Trophoblast cell (in vitro differentiated cells and primary cell): Measurements from ENCODE around the gene MBD3.
A peak's percentile ranks its signal among the peaks of the same experiment; 100 is the strongest.

Experiments used
- DNase-seq, 2 donors: peaks; one replicate each; pipeline ENCODE4 v3.0.0-alpha.2; 2016
- H2AFZ ChIP-seq: 2 replicates; pipeline ENCODE4 v1.6.1; 2013; ENCODE audit warnings: low read length, moderate library complexity, mild to moderate bottlenecking; ENCODE audit not compliant: insufficient read depth, poor library complexity
- H2AK5ac ChIP-seq: 2 replicates; pipeline ENCODE4 v1.6.1; 2013; ENCODE audit warnings: mild to moderate bottlenecking, low read length
- H2BK120ac ChIP-seq: 2 replicates; pipeline ENCODE4 v1.6.1; 2013; ENCODE audit warnings: low read length, mild to moderate bottlenecking, moderate library complexity; ENCODE audit not compliant: insufficient read depth, poor library complexity
- H2BK12ac ChIP-seq: 2 replicates; pipeline ENCODE4 v1.6.1; 2013; ENCODE audit warnings: mild to moderate bottlenecking, low read length, moderate library complexity
- H2BK5ac ChIP-seq: 2 replicates; pipeline ENCODE4 v1.6.1; 2013; ENCODE audit warnings: low read length, low read depth, moderate library complexity, mild to moderate bottlenecking; ENCODE audit not compliant: poor library complexity
- H3K14ac ChIP-seq: 2 replicates; pipeline ENCODE4 v1.6.1; 2013; ENCODE audit warnings: mild to moderate bottlenecking, low read length
- H3K18ac ChIP-seq: 2 replicates; pipeline ENCODE4 v1.6.1; 2013; ENCODE audit warnings: mild to moderate bottlenecking, low read length
- H3K23ac ChIP-seq: 2 replicates; pipeline ENCODE4 v1.6.1; 2013; ENCODE audit warnings: low read length
- H3K27ac ChIP-seq: 2 replicates; pipeline ENCODE4 v1.5.1; 2013; ENCODE audit warnings: low read depth, mild to moderate bottlenecking, inconsistent platforms, low read length, moderate library complexity
- H3K27me3 ChIP-seq: 2 replicates; pipeline ENCODE4 v1.6.1; 2013; ENCODE audit warnings: inconsistent platforms, mild to moderate bottlenecking, low read length, moderate library complexity; ENCODE audit not compliant: insufficient read depth
- H3K36me3 ChIP-seq, 2 experiments: 1 replicate in 1 of 2; 2 replicates in 1 of 2; pipeline ENCODE4 v1.6.1; 2013; ENCODE audit warnings: low read length in 2 of 2, mild to moderate bottlenecking in 2 of 2, moderate library complexity in 1 of 2; ENCODE audit not compliant: insufficient read depth in 2 of 2, control insufficient read depth in 1 of 2
- H3K4ac ChIP-seq: 2 replicates; pipeline ENCODE4 v1.6.1; 2013; ENCODE audit warnings: low read depth, mild to moderate bottlenecking, low read length, moderate library complexity
- H3K4me1 ChIP-seq, 2 experiments: 1 replicate in 1 of 2; 2 replicates in 1 of 2; pipeline ENCODE4 v1.6.1; 2013; ENCODE audit warnings: low read length in 2 of 2, mild to moderate bottlenecking in 2 of 2, moderate library complexity in 1 of 2; ENCODE audit not compliant: insufficient read depth in 2 of 2, control insufficient read depth in 1 of 2
- H3K4me2 ChIP-seq: 2 replicates; pipeline ENCODE4 v1.6.1; 2013; ENCODE audit warnings: inconsistent platforms, mild to moderate bottlenecking, low read length, moderate library complexity
- H3K4me3 ChIP-seq: 2 replicates; pipeline ENCODE4 v1.5.1; 2013; ENCODE audit warnings: mild to moderate bottlenecking, low read depth, low read length, inconsistent platforms
- H3K79me1 ChIP-seq: one replicate; pipeline ENCODE4 v1.6.1; 2013; ENCODE audit warnings: low read length
- H3K79me2 ChIP-seq: 2 replicates; pipeline ENCODE4 v1.6.1; 2013; ENCODE audit warnings: low read length, mild to moderate bottlenecking; ENCODE audit not compliant: control insufficient read depth, insufficient read depth, poor library complexity
- H3K9ac ChIP-seq: 2 replicates; pipeline ENCODE4 v1.6.1; 2013; ENCODE audit warnings: mild to moderate bottlenecking, low read length
- H3K9me3 ChIP-seq: 2 replicates; pipeline ENCODE4 v1.6.1; 2013; ENCODE audit warnings: low read depth, mild to moderate bottlenecking, control low read depth, inconsistent platforms, low read length; ENCODE audit not compliant: insufficient read depth
- H4K12ac ChIP-seq: 2 replicates; pipeline ENCODE4 v1.6.1; 2013; ENCODE audit warnings: low read depth, mild to moderate bottlenecking, low read length, moderate library complexity
- H4K8ac ChIP-seq: 2 replicates; pipeline ENCODE4 v1.6.1; 2013; ENCODE audit warnings: low read depth, mild to moderate bottlenecking, low read length, moderate library complexity
- H4K91ac ChIP-seq: one replicate; pipeline ENCODE4 v1.6.1; 2013; ENCODE audit warnings: low read depth, mild to moderate bottlenecking, low read length, moderate library complexity
- WGBS: extraction: QIAGEN DNeasy Blood & Tissue Kit; methylation state at CpG from one replicate; pipeline ENCODE4 v1.1.7; 2013; ENCODE audit warnings: missing lambda C conversion rate; ENCODE audit not compliant: insufficient read length, insufficient coverage; ENCODE audit errors: extremely low coverage; 5-methylcytosine and 5-hydroxymethylcytosine counted together

The MBD3 gene

GRCh38 chr19:1601613-1602064 lies 9.0 kb upstream of the MBD3 start:
- Histone ChIP-seq H3K4me2 (no peak overlapping the region), H4K12ac (no peak overlapping the region), H3K9ac (no peak overlapping the region), H2BK120ac (no peak overlapping the region), H3K79me1 (peaks cover 13% of the 10 kb centered on the region), H3K4ac (no peak overlapping the region), H4K91ac (no peak overlapping the region), H4K8ac (no peak overlapping the region), H3K4me3 (no peak overlapping the region), H3K27me3 (no peaks in the 10 kb centered on the region), H2AFZ (no peak overlapping the region), H3K27ac (no peak overlapping the region), H3K9me3 (no peaks in the 10 kb centered on the region), H3K36me3 (peaks cover 34 to 36% of the 10 kb centered on the region in 2 experiments), H3K14ac (no peak overlapping the region), H2BK12ac (no peak overlapping the region), H3K4me1 (peaks cover 8 to 9% of the 10 kb centered on the region in 2 experiments), H2AK5ac (no peak overlapping the region), H3K23ac (no peak overlapping the region), H2BK5ac (no peak overlapping the region), H3K18ac (no peak overlapping the region), H3K79me2 (peaks cover 13% of the 10 kb centered on the region)
- DNase-seq, result peak in 1 of 2 donors; percentile 65
- WGBS, result no CpG with 5 or more reads among the region's 14 CpGs

GRCh38 chr19:1599460-1599846 lies 6.8 kb upstream of the MBD3 start:
- no peak overlapping the region for H3K4me2 ChIP-seq
- no peak overlapping the region for H3K27ac ChIP-seq
- no peak overlapping the region for H2AFZ ChIP-seq
- no peak overlapping the region for H4K12ac ChIP-seq
- no peaks in the 10 kb centered on the region for H3K9me3 ChIP-seq
- no peaks in the 10 kb centered on the region for H3K79me1 ChIP-seq
- no peak overlapping the region for H3K4me3 ChIP-seq
- H3K23ac ChIP-seq, result no peak overlapping the region
- no peak overlapping the region for H3K9ac ChIP-seq
- peaks cover 0 to 4% of the 10 kb centered on the region in 2 experiments for H3K4me1 ChIP-seq
- peaks cover 2% of the 10 kb centered on the region for H3K79me2 ChIP-seq
- no peak overlapping the region for H2BK5ac ChIP-seq
- no peak overlapping the region for H2BK120ac ChIP-seq
- no peak overlapping the region for H4K91ac ChIP-seq
- no peak overlapping the region for H4K8ac ChIP-seq
- no peak for DNase-seq
- WGBS, result no CpG with 5 or more reads among the region's 15 CpGs
- no peak overlapping the region for H3K18ac ChIP-seq
- peaks cover 40 to 42% of the 10 kb centered on the region in 2 experiments for H3K36me3 ChIP-seq
- H3K27me3 ChIP-seq, result no peaks in the 10 kb centered on the region
- H3K4ac ChIP-seq, result no peak overlapping the region
- no peak overlapping the region for H3K14ac ChIP-seq
- H2AK5ac ChIP-seq, result no peak overlapping the region
- H2BK12ac ChIP-seq, result no peak overlapping the region

GRCh38 chr19:1598777-1599459 lies 6.3 kb upstream of the MBD3 start:
- no CpG with 5 or more reads among the region's 20 CpGs for WGBS
- no peak overlapping the region for H3K18ac ChIP-seq

GRCh38 chr19:1593501-1593772 lies 772 bp upstream of the MBD3 start:
- Histone ChIP-seq H3K4ac (no peak overlapping the region), H3K4me1 (peaks cover 9 to 10% of the 10 kb centered on the region in 2 experiments), H3K9ac (no peak overlapping the region), H3K79me1 (peaks cover 21% of the 10 kb centered on the region), H3K79me2 (peaks cover 24% of the 10 kb centered on the region), H3K14ac (no peak overlapping the region), H4K91ac (no peak overlapping the region), H3K36me3 (peaks cover 25 to 28% of the 10 kb centered on the region in 2 experiments), H2BK5ac (no peak overlapping the region), H3K18ac (no peak overlapping the region), H2AFZ (no peak overlapping the region), H3K27ac (no peak overlapping the region), H3K4me2 (peak overlapping the region; percentile 77), H2BK120ac (no peak overlapping the region), H3K27me3 (no peaks in the 10 kb centered on the region), H4K12ac (peak overlapping the region; percentile 26), H3K9me3 (no peaks in the 10 kb centered on the region), H2AK5ac (peak overlapping the region; percentile 35), H3K23ac (no peak overlapping the region), H2BK12ac (no peak overlapping the region), H3K4me3 (no peak overlapping the region), H4K8ac (peak overlapping the region; percentile 98)
- DNase-seq, result no peak
- WGBS, result no CpG with 5 or more reads among the region's 10 CpGs

More at GRCh38 chr19:1598777-1599459, 6.3 kb upstream of the MBD3 start:
- Histone ChIP-seq H3K9ac (no peak overlapping the region), H4K12ac (no peak overlapping the region), H2BK12ac (no peak overlapping the region), H2AFZ (no peak overlapping the region), H3K27ac (no peak overlapping the region), H3K4me1 (no peaks in the 10 kb centered on the region), H4K91ac (no peak overlapping the region), H2AK5ac (no peak overlapping the region), H3K79me2 (peaks cover 2% of the 10 kb centered on the region), H3K4ac (no peak overlapping the region), H3K23ac (no peak overlapping the region), H2BK120ac (no peak overlapping the region), H3K9me3 (no peaks in the 10 kb centered on the region), H3K27me3 (no peaks in the 10 kb centered on the region), H3K4me3 (no peak overlapping the region), H3K79me1 (no peaks in the 10 kb centered on the region), H3K36me3 (peaks cover 42 to 44% of the 10 kb centered on the region in 2 experiments), H3K4me2 (no peak overlapping the region), H4K8ac (no peak overlapping the region), H3K14ac (no peak overlapping the region), H2BK5ac (no peak overlapping the region)
- no peak for DNase-seq
